ENCODE data around the gene PARD3B.

PARD3B gene

GRCh38 chr2:205033431-205033830, 488.2 kb downstream of the PARD3B start:
- H3K4me3 ChIP-seq (replicated peaks; ENCODE audit: low read depth, low read length): no peak overlapping the region
- TF ChIP-seq, protein P1, sequence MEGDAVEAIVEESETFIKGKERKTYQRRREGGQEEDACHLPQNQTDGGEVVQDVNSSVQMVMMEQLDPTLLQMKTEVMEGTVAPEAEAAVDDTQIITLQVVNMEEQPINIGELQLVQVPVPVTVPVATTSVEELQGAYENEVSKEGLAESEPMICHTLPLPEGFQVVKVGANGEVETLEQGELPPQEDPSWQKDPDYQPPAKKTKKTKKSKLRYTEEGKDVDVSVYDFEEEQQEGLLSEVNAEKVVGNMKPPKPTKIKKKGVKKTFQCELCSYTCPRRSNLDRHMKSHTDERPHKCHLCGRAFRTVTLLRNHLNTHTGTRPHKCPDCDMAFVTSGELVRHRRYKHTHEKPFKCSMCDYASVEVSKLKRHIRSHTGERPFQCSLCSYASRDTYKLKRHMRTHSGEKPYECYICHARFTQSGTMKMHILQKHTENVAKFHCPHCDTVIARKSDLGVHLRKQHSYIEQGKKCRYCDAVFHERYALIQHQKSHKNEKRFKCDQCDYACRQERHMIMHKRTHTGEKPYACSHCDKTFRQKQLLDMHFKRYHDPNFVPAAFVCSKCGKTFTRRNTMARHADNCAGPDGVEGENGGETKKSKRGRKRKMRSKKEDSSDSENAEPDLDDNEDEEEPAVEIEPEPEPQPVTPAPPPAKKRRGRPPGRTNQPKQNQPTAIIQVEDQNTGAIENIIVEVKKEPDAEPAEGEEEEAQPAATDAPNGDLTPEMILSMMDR (IDR thresholded peaks at IDR 0.05; ENCODE audit: insufficient read depth, low read length, poor library complexity, severe bottlenecking): no peak
- DNase-seq (ENCODE audit: extremely low read depth, insufficient read length): no peak
- no peaks in the 10 kb centered on the region for H3K36me3 ChIP-seq (ENCODE audit: control insufficient read depth, insufficient read depth, low read length)
- no peaks in the 10 kb centered on the region for H3K27me3 ChIP-seq (replicated peaks; ENCODE audit: control insufficient read depth, insufficient read depth, low read length)

GRCh38 chr2:205034034-205034433, 488.8 kb downstream of the PARD3B start:
- no peak for DNase-seq (ENCODE audit: extremely low read depth, insufficient read length)
- H3K4me3 ChIP-seq (replicated peaks; ENCODE audit: low read depth, low read length): no peak overlapping the region
- H3K27me3 ChIP-seq (replicated peaks; ENCODE audit: control insufficient read depth, insufficient read depth, low read length): no peaks in the 10 kb centered on the region
- TF ChIP-seq, protein P1 (IDR thresholded peaks at IDR 0.05; ENCODE audit: insufficient read depth, low read length, poor library complexity, severe bottlenecking): no peak
- no peaks in the 10 kb centered on the region for H3K36me3 ChIP-seq (ENCODE audit: control insufficient read depth, insufficient read depth, low read length)

GRCh38 chr2:205040323-205040722, 495.0 kb downstream of the PARD3B start:
- DNase-seq (ENCODE audit: extremely low read depth, insufficient read length): no peak
- H3K36me3 ChIP-seq (ENCODE audit: control insufficient read depth, insufficient read depth, low read length): no peaks in the 10 kb centered on the region
- H3K27me3 ChIP-seq (replicated peaks; ENCODE audit: control insufficient read depth, insufficient read depth, low read length): no peaks in the 10 kb centered on the region
- TF ChIP-seq, protein P1 (IDR thresholded peaks at IDR 0.05; ENCODE audit: insufficient read depth, low read length, poor library complexity, severe bottlenecking): no peak
- no peak overlapping the region for H3K4me3 ChIP-seq (replicated peaks; ENCODE audit: low read depth, low read length)

DNA sequence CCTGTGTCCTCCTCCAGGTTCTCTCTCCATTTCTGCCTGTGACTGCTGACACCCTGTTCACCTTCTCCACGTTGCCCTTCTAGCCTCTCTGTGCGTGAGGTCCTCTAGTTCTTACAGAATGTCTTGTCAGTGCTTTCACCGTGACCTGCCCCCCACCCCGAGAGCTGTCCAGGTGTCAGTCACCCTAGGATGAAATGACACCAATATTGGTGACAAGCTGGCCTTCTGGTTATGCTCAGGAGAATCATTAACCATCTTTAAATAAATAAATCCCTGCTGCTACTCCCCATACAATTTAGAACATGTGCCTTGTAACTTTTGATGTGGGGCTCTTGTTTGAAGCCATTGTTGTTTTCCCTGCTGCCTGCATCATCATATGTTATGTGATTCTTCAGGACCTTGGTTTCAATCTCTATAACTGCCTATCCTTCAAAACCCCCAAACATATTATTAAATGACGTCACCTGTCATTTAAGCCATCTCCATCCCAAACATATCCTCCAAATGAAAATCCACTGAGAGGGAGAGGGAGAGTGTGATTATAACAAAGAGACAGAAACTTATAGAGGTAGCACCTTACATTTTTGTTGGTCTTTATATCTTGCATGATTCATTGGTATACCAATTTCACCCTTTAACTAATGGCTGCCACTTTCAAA, 496.3 kb downstream of the PARD3B start:
- H3K27me3 ChIP-seq (replicated peaks; ENCODE audit: control insufficient read depth, insufficient read depth, low read length): no peaks in the 10 kb centered on the region
- TF ChIP-seq, protein P1 (IDR thresholded peaks at IDR 0.05; ENCODE audit: insufficient read depth, low read length, poor library complexity, severe bottlenecking): no peak
- no peak overlapping the region for H3K4me3 ChIP-seq (replicated peaks; ENCODE audit: low read depth, low read length)
- H3K36me3 ChIP-seq (ENCODE audit: control insufficient read depth, insufficient read depth, low read length): no peaks in the 10 kb centered on the region
- no peak for DNase-seq (ENCODE audit: extremely low read depth, insufficient read length)

DNA sequence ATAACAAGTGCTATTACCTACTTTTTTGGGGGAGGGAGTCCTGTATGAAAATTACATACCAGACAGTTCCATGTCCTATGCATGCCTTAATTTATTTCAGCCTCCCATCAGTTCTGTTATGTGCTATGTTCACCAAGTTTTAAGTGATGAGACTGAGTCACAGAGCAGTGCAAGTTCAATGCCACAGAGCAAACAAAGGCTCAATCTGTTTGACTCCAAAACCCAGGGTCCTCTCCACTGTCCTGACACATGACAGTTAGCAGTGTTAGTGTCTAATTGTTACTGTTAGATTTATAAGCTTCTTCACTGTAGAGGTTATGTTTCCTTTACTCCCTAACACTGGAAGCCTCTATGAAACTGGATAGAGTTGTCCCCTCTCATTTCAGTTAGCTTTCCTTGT, 498.0 kb downstream of the PARD3B start:
- Histone ChIP-seq H3K4me3 (replicated peaks; ENCODE audit: low read depth, low read length) (no peak overlapping the region), H3K27me3 (replicated peaks; ENCODE audit: control insufficient read depth, insufficient read depth, low read length) (no peaks in the 10 kb centered on the region), H3K36me3 (ENCODE audit: control insufficient read depth, insufficient read depth, low read length) (no peaks in the 10 kb centered on the region)
- TF ChIP-seq, protein P1 (IDR thresholded peaks at IDR 0.05; ENCODE audit: insufficient read depth, low read length, poor library complexity, severe bottlenecking): no peak
- no peak for DNase-seq (ENCODE audit: extremely low read depth, insufficient read length)

- H3K36me3 ChIP-seq (ENCODE audit: control insufficient read depth, insufficient read depth, low read length): no peaks in the 10 kb centered on the region
- no peaks in the 10 kb centered on the region for H3K27me3 ChIP-seq (replicated peaks; ENCODE audit: control insufficient read depth, insufficient read depth, low read length)
- TF ChIP-seq, protein P1 (IDR thresholded peaks at IDR 0.05; ENCODE audit: insufficient read depth, low read length, poor library complexity, severe bottlenecking): no peak
- H3K4me3 ChIP-seq (replicated peaks; ENCODE audit: low read depth, low read length): no peak overlapping the region
- DNase-seq (ENCODE audit: extremely low read depth, insufficient read length): no peak
These were observed 500.4 kb downstream of the PARD3B start for GRCh38 chr2:205045706-205046105.
